Neuronal stem cell (in vitro differentiated cells): ENCODE results near the gene GPC5.

Experiments
- DNase-seq: peaks from one replicate; pipeline ENCODE4 v3.0.0-alpha.2; 2013; ENCODE audit warnings: low spot score
- H2AFZ ChIP-seq: one replicate; pipeline ENCODE4 v1.6.1; 2013; ENCODE audit warnings: mild to moderate bottlenecking, low read length, inconsistent platforms
- H2AK5ac ChIP-seq: 2 replicates; pipeline ENCODE4 v1.6.1; 2013; ENCODE audit warnings: low read depth, mild to moderate bottlenecking, inconsistent platforms, low read length, moderate library complexity, mixed read lengths
- H2BK120ac ChIP-seq: 2 replicates; pipeline ENCODE4 v1.6.1; 2013; ENCODE audit warnings: low read depth, mild to moderate bottlenecking, inconsistent platforms, low read length, moderate library complexity, mixed read lengths
- H2BK12ac ChIP-seq: one replicate; pipeline ENCODE4 v1.6.1; 2013; ENCODE audit warnings: low read length, inconsistent platforms
- H2BK15ac ChIP-seq: 2 replicates; pipeline ENCODE4 v1.6.1; 2013; ENCODE audit warnings: mild to moderate bottlenecking, low read length, inconsistent platforms, mixed read lengths
- H2BK5ac ChIP-seq: one replicate; pipeline ENCODE4 v1.6.1; 2013; ENCODE audit warnings: inconsistent platforms, mild to moderate bottlenecking, low read length, moderate library complexity
- H3K14ac ChIP-seq: one replicate; pipeline ENCODE4 v1.6.1; 2013; ENCODE audit warnings: low read length, inconsistent platforms
- H3K18ac ChIP-seq: 2 replicates; pipeline ENCODE4 v1.6.1; 2013; ENCODE audit warnings: low read length, inconsistent platforms
- H3K23ac ChIP-seq: 2 replicates; pipeline ENCODE4 v1.6.1; 2013; ENCODE audit warnings: low read depth, mild to moderate bottlenecking, mixed read lengths, low read length, inconsistent platforms; ENCODE audit not compliant: poor library complexity
- H3K27ac ChIP-seq: replicated peaks from 3 replicates; pipeline ENCODE4 v1.5.1; 2013; ENCODE audit warnings: low read length, inconsistent platforms
- H3K27me3 ChIP-seq, 3 experiments: 2 replicates each; pipeline ENCODE4 v1.6.1; 2013; ENCODE audit warnings: low read length in 3 of 3, mild to moderate bottlenecking in 2 of 3, inconsistent platforms in 1 of 3, low read depth in 1 of 3, mixed read lengths in 1 of 3, moderate library complexity in 1 of 3; ENCODE audit not compliant: control insufficient read depth in 3 of 3, insufficient read depth in 3 of 3
- H3K36me3 ChIP-seq, 2 donors: replicated peaks in 1 of 2; 2 replicates each; pipeline ENCODE4 v1.6.1; 2013; ENCODE audit warnings: low read length in 2 of 2; ENCODE audit not compliant: control insufficient read depth in 2 of 2, insufficient read depth in 2 of 2
- H3K4ac ChIP-seq: 2 replicates; pipeline ENCODE4 v1.6.1; 2013; ENCODE audit warnings: inconsistent platforms, mild to moderate bottlenecking, low read length, moderate library complexity
- H3K4me1 ChIP-seq, 2 donors: 1 replicate in 1 of 2; 2 replicates in 1 of 2; pipeline ENCODE4 v1.6.1; 2013; ENCODE audit warnings: low read length in 2 of 2, low read depth in 1 of 2; ENCODE audit not compliant: control insufficient read depth in 2 of 2, insufficient read depth in 1 of 2
- H3K4me2 ChIP-seq: one replicate; pipeline ENCODE4 v1.6.1; 2013; ENCODE audit warnings: mild to moderate bottlenecking, low read length, inconsistent platforms; ENCODE audit not compliant: insufficient read depth, poor library complexity, severe bottlenecking
- H3K4me3 ChIP-seq, 2 donors: 2 replicates each; pipeline ENCODE4 v1.5.1; 2013; ENCODE audit warnings: low read length in 2 of 2, mild to moderate bottlenecking in 2 of 2, inconsistent platforms in 1 of 2, moderate library complexity in 1 of 2
- H3K79me1 ChIP-seq: one replicate; pipeline ENCODE4 v1.6.1; 2013; ENCODE audit warnings: low read depth, mild to moderate bottlenecking, inconsistent platforms, low read length, moderate library complexity
- H3K9ac ChIP-seq: one replicate; pipeline ENCODE4 v1.6.1; 2013; ENCODE audit warnings: mild to moderate bottlenecking, low read depth, low read length, inconsistent platforms; ENCODE audit not compliant: poor library complexity
- H3K9me3 ChIP-seq, 2 donors: replicated peaks in 1 of 2; 2 replicates each; pipeline versions ENCODE3 to v1.6.1; 2013; ENCODE audit warnings: low read length in 2 of 2, mild to moderate bottlenecking in 2 of 2, inconsistent platforms in 1 of 2, low read depth in 1 of 2, mixed read lengths in 1 of 2, moderate library complexity in 1 of 2; ENCODE audit not compliant: control insufficient read depth in 2 of 2, insufficient read depth in 1 of 2
- H4K8ac ChIP-seq: one replicate; pipeline ENCODE4 v1.6.1; 2013; ENCODE audit warnings: low read depth, mild to moderate bottlenecking, inconsistent platforms, low read length, moderate library complexity
- H4K91ac ChIP-seq: one replicate; pipeline ENCODE4 v1.6.1; 2013; ENCODE audit warnings: low read length, low read depth, mild to moderate bottlenecking, inconsistent platforms; ENCODE audit not compliant: poor library complexity
- WGBS, 2 donors: extraction: QIAGEN DNeasy Blood & Tissue Kit; methylation state at CpG; one replicate each; pipeline ENCODE4 v1.1.7; 2013; ENCODE audit warnings: missing lambda C conversion rate in 2 of 2, mixed read lengths in 1 of 2; ENCODE audit not compliant: insufficient read length in 2 of 2, insufficient replicate concordance in 1 of 2; ENCODE audit errors: extremely low coverage in 2 of 2; 5-methylcytosine and 5-hydroxymethylcytosine counted together

Gene GPC5

GRCh38 chr13:92656103-92656502 lies 1257.7 kb downstream of the GPC5 start:
- Histone ChIP-seq H2BK15ac (no peak overlapping the region), H3K4me1 (no peaks in the 10 kb centered on the region), H4K91ac (no peak overlapping the region), H3K18ac (no peak overlapping the region), H2AK5ac (no peak overlapping the region), H3K4ac (no peak overlapping the region), H2BK12ac (no peak overlapping the region), H3K27ac (no peak overlapping the region), H2BK120ac (no peak overlapping the region), H3K79me1 (no peaks in the 10 kb centered on the region), H3K14ac (no peak overlapping the region), H3K23ac (no peak overlapping the region), H3K4me3 (no peak overlapping the region), H4K8ac (no peak overlapping the region), H3K9me3 (no peaks in the 10 kb centered on the region), H3K4me2 (no peak overlapping the region), H2AFZ (no peak overlapping the region), H3K9ac (no peak overlapping the region), H3K36me3 (no peaks in the 10 kb centered on the region), H3K27me3 (no peaks in the 10 kb centered on the region), H2BK5ac (no peak overlapping the region)
- DNase-seq, result no peak
- 100% methylated on average over 1 of the region's 1 CpG; no CpG with 5 or more reads in 1 of the 2 donors for whole genome bisulfite sequencing, 2 donors

DNA sequence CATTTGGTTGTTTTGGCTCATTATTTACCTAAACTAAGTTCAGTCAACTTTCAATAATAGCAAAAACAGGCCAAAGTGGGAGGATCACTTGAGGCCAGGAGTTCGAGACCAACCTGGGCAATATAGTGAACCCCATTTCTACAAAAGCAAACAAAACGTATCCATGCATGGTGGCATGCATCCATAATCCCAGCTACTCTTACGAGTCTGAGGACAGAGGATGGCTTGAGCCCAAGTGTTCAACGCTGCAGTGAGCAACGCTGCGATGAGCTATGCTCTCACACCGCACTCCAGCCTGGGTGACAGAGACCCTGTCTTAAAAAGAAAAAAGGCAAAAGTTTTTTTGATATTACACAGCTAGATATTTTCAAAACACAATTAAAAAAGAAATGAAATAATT lies 1258.2 kb downstream of the GPC5 start:
- Histone ChIP-seq H2AFZ (no peak overlapping the region), H3K4me2 (no peak overlapping the region), H3K4me1 (no peaks in the 10 kb centered on the region), H2BK15ac (no peak overlapping the region), H4K8ac (no peak overlapping the region), H3K27me3 (no peaks in the 10 kb centered on the region), H3K79me1 (no peaks in the 10 kb centered on the region), H3K27ac (no peak overlapping the region), H2BK5ac (no peak overlapping the region), H3K18ac (no peak overlapping the region), H4K91ac (no peak overlapping the region), H2AK5ac (no peak overlapping the region), H3K9me3 (no peaks in the 10 kb centered on the region), H2BK12ac (no peak overlapping the region), H3K9ac (no peak overlapping the region), H3K14ac (no peak overlapping the region), H3K23ac (no peak overlapping the region), H3K4ac (no peak overlapping the region), H2BK120ac (no peak overlapping the region), H3K4me3 (no peak overlapping the region), H3K36me3 (no peaks in the 10 kb centered on the region)
- no peak for DNase-seq
- WGBS, 2 donors, result no CpG with 5 or more reads among the region's 7 CpGs

DNA sequence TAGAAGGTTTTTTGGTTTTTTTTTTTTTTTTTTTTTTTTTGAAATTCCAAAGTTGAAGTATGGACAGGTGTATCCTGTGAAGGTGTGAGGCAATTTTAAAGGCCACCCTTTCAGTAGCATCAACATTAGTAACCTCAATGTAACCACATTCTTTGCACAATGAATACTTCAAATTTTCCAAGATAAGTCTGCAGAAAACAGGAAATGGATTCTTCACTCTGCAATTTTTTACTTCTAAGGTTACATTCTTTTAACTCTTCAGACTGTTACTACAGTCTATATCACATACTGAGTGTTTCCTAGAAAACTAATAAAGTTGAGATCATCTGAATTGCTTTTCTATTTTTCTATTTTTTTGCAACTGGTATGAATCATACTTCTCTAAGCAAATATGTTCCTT lies 1259.1 kb downstream of the GPC5 start:
- H3K18ac ChIP-seq, result no peak overlapping the region
- no peak overlapping the region for H2BK12ac ChIP-seq
- no peak overlapping the region for H3K23ac ChIP-seq
- H3K9ac ChIP-seq, result no peak overlapping the region
- no peak overlapping the region for H3K14ac ChIP-seq
- no peak overlapping the region for H3K4ac ChIP-seq
- no peak overlapping the region for H4K8ac ChIP-seq
- H2BK15ac ChIP-seq, result no peak overlapping the region
- H2AFZ ChIP-seq, result no peak overlapping the region
- H4K91ac ChIP-seq, result no peak overlapping the region
- no peak overlapping the region for H3K4me2 ChIP-seq
- H3K27ac ChIP-seq, result no peak overlapping the region
- no peaks in the 10 kb centered on the region for H3K36me3 ChIP-seq
- no peaks in the 10 kb centered on the region for H3K4me1 ChIP-seq
- H3K9me3 ChIP-seq, result no peaks in the 10 kb centered on the region
- H2BK120ac ChIP-seq, result no peak overlapping the region
- no peaks in the 10 kb centered on the region for H3K79me1 ChIP-seq
- no peak for DNase-seq
- no peaks in the 10 kb centered on the region for H3K27me3 ChIP-seq
- H2BK5ac ChIP-seq, result no peak overlapping the region
- no peak overlapping the region for H2AK5ac ChIP-seq
- H3K4me3 ChIP-seq, result no peak overlapping the region

DNA sequence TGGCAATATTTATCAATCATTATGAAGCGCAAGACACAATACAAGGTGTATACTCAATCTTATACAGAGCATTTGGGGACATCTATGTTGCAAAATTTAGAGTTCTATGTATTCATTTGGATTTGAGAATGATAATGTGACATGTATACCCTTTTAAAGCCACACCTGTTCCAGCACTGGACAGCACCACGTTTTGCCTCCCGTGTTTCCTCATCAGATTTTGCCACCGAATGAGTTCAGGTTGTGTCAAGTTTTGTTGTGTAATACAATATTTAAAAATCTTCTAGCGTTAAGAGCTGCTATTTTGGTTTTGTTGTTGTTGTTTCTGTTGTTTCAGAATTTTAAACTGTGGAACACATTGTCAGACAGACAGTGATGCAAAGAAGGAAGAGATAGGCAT lies 1259.9 kb downstream of the GPC5 start:
- H3K14ac ChIP-seq, result no peak overlapping the region
- no peak overlapping the region for H3K23ac ChIP-seq
- no peak overlapping the region for H2AK5ac ChIP-seq
- H3K27me3 ChIP-seq, result no peaks in the 10 kb centered on the region
- H3K4ac ChIP-seq, result no peak overlapping the region
- no peak overlapping the region for H2AFZ ChIP-seq
- H3K9me3 ChIP-seq, result no peaks in the 10 kb centered on the region
- H3K27ac ChIP-seq, result no peak overlapping the region
- no peak overlapping the region for H4K8ac ChIP-seq
- no peak for DNase-seq
- no CpG with 5 or more reads among the region's 5 CpGs for WGBS, 2 donors
- H3K9ac ChIP-seq, result no peak overlapping the region
- no peaks in the 10 kb centered on the region for H3K4me1 ChIP-seq
- no peaks in the 10 kb centered on the region for H3K79me1 ChIP-seq
- H2BK5ac ChIP-seq, result no peak overlapping the region
- no peak overlapping the region for H2BK120ac ChIP-seq
- H3K18ac ChIP-seq, result no peak overlapping the region
- no peak overlapping the region for H2BK12ac ChIP-seq
- H3K4me2 ChIP-seq, result no peak overlapping the region
- no peaks in the 10 kb centered on the region for H3K36me3 ChIP-seq
- H3K4me3 ChIP-seq, result no peak overlapping the region
- no peak overlapping the region for H2BK15ac ChIP-seq
- no peak overlapping the region for H4K91ac ChIP-seq
